ENCODE results near the gene LBHD1. TPM values are rescaled to one million over a fixed set of nuclear protein-coding genes. Genes with fewer than 3 reads are reported as not detected.
A peak's percentile ranks its signal among the peaks of the same experiment; 100 is the strongest.

LBHD1 gene
- total and polyA plus RNA-seq, 2 of the 13 experiments (the other 11 are each of a cell fraction or from before 2014, with no cell fraction given) = 3.2 to 3.7 TPM

DNA sequence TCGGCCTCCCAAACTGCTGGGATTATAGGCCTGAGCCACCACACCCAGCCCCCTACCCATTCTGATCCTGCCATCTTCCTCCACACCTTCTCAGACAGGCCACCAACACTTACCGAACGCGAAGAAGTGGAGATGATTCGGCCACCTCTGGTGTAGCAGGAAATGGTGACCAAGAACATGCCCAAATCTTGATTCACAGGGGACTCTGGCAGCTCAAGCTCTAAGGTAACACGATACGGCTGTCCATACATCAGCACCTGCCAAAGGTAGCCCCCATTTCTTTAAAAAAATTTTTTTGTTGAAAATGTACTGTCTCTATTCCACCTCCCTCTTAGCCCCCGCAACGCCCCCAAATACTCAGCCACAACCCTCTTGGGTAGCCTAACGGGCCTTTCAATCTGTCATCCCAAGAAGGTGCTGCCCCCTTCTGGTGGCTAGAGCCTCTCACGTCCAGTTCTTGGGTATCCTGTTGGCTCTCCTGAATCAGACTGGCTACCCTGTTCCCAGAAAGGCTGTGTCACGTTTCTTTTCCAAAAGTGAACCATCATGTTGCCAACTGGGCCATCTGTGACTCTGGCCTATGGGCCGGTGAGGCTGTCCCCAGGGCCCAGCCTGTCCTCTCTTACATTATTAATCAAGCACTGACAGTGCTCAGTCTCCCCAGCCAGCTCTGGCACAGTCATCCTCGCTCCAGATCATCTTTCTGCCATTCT, 22.5 kb upstream of the LBHD1 start:
- no peak overlapping the region for H3K27ac ChIP-seq (ENCODE audit: extremely low read length, insufficient read depth, low read length)
- BruUV-seq (replicated peaks) = no TSS peak
- intact Hi-C loops (cut with micrococcal nuclease; ENCODE audit: unreplicated experiment) (loop anchor here (1.0 kb wide), 1 partner anchor 314 kb away; no protein-coding TSS in a partner anchor), in situ Hi-C loops (cut with HindIII; ENCODE audit: extremely low pct_ligation_motif_present, low pct_unique_long_range_greater_than_20kb) (no loop called here)
- no peaks in the 10 kb centered on the region for H3K79me2 ChIP-seq (ENCODE audit: insufficient read depth, low read length)
- peaks cover 17 to 37% of the 10 kb centered on the region in 2 experiments for H3K36me3 ChIP-seq (replicated peaks in 1 of 2; ENCODE audit: control insufficient read depth in 1 of 2, insufficient read depth in 2 of 2, low read length in 2 of 2)
- WGBS (ENCODE audit: low lambda C conversion rate) = 79% methylated on average over 14 of the region's 14 CpGs
- H3K4me2 ChIP-seq (ENCODE audit: low read depth, low read length) = no peak overlapping the region
- DNase-seq (ENCODE audit: low spot score) = peak; percentile 70
- peak; percentile 86 for ATAC-seq
- FAIRE-seq = peak; percentile 52
- no peaks in the 10 kb centered on the region for H3K27me3 ChIP-seq (ENCODE audit: control insufficient read depth in 1 of 2, insufficient read depth in 2 of 2, low read length in 2 of 2)
- H3K9me3 ChIP-seq (ENCODE audit: low read length) = no peaks in the 10 kb centered on the region
- H2AFZ ChIP-seq (ENCODE audit: low read length) = no peak overlapping the region
- ChIA-PET POLR2A (no interaction called here), CTCF (ENCODE audit: low intra/inter-chr PET ratio, low total read pairs) (interaction anchor here (0.8 to 1.6 kb wide), 3 partner anchors 14 to 314 kb away, joined by 3 to 9 read pairs (median 4); partner anchors contain the start of genes EML3 and ROM1)
- H3K4me1 ChIP-seq (ENCODE audit: insufficient read depth, low read length) = no peaks in the 10 kb centered on the region
- no peak overlapping the region for H3K9ac ChIP-seq (ENCODE audit: insufficient read depth, low read depth, low read length)
- H4K20me1 ChIP-seq (ENCODE audit: insufficient read depth, low read length) = no peaks in the 10 kb centered on the region
- no peak overlapping the region for H3K4me3 ChIP-seq (replicated peaks in 1 of 3; ENCODE audit: insufficient read depth in 1 of 3, low read depth in 2 of 3, low read length in 3 of 3)
- TF ChIP-seq HOXA9 (CRISPR knock-in tag; IDR thresholded peaks at IDR 0.05; ENCODE audit: borderline replicate concordance) (no peak), MYC (CRISPR knock-in tag; IDR thresholded peaks at IDR 0.05; ENCODE audit: borderline replicate concordance) (no peak), ZNF704 (CRISPR knock-in tag; IDR thresholded peaks at IDR 0.05; ENCODE audit: borderline replicate concordance) (no peak), ISL2 (CRISPR knock-in tag; IDR thresholded peaks at IDR 0.05) (no peak), NCOR1 (IDR thresholded peaks at IDR 0.05; ENCODE audit: borderline replicate concordance, low read length) (no peak), REXO4 (CRISPR knock-in tag; IDR thresholded peaks at IDR 0.05; ENCODE audit: borderline replicate concordance) (no peak), FOXA3 (CRISPR knock-in tag; IDR thresholded peaks at IDR 0.05) (no peak), ARHGAP35 (CRISPR knock-in tag; IDR thresholded peaks at IDR 0.05; ENCODE audit: borderline replicate concordance) (no peak), PHB2 (IDR thresholded peaks at IDR 0.05; ENCODE audit: partially characterized antibody) (no peak), ZNF644 (CRISPR knock-in tag; IDR thresholded peaks at IDR 0.05; ENCODE audit: low read depth) (no peak), RELA (CRISPR knock-in tag; IDR thresholded peaks at IDR 0.05) (no peak), STAG1 (CRISPR knock-in tag; IDR thresholded peaks at IDR 0.05) (peak; percentile 72), RARG (CRISPR knock-in tag; IDR thresholded peaks at IDR 0.05; ENCODE audit: low read depth) (no peak)
- TF ChIP-seq, protein P1, sequence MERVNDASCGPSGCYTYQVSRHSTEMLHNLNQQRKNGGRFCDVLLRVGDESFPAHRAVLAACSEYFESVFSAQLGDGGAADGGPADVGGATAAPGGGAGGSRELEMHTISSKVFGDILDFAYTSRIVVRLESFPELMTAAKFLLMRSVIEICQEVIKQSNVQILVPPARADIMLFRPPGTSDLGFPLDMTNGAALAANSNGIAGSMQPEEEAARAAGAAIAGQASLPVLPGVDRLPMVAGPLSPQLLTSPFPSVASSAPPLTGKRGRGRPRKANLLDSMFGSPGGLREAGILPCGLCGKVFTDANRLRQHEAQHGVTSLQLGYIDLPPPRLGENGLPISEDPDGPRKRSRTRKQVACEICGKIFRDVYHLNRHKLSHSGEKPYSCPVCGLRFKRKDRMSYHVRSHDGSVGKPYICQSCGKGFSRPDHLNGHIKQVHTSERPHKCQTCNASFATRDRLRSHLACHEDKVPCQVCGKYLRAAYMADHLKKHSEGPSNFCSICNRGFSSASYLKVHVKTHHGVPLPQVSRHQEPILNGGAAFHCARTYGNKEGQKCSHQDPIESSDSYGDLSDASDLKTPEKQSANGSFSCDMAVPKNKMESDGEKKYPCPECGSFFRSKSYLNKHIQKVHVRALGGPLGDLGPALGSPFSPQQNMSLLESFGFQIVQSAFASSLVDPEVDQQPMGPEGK (CRISPR knock-in tag; IDR thresholded peaks at IDR 0.05) = peak; percentile 35; the same call in 1 of the 2 replicates
- TF ChIP-seq, protein P2, sequence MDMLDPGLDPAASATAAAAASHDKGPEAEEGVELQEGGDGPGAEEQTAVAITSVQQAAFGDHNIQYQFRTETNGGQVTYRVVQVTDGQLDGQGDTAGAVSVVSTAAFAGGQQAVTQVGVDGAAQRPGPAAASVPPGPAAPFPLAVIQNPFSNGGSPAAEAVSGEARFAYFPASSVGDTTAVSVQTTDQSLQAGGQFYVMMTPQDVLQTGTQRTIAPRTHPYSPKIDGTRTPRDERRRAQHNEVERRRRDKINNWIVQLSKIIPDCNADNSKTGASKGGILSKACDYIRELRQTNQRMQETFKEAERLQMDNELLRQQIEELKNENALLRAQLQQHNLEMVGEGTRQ (IDR thresholded peaks at IDR 0.05; ENCODE audit: low read depth, low read length) = no peak
- TF ChIP-seq, protein P2 (CRISPR knock-in tag; IDR thresholded peaks at IDR 0.05; ENCODE audit: borderline replicate concordance) = no peak
- TF ChIP-seq, protein P3, sequence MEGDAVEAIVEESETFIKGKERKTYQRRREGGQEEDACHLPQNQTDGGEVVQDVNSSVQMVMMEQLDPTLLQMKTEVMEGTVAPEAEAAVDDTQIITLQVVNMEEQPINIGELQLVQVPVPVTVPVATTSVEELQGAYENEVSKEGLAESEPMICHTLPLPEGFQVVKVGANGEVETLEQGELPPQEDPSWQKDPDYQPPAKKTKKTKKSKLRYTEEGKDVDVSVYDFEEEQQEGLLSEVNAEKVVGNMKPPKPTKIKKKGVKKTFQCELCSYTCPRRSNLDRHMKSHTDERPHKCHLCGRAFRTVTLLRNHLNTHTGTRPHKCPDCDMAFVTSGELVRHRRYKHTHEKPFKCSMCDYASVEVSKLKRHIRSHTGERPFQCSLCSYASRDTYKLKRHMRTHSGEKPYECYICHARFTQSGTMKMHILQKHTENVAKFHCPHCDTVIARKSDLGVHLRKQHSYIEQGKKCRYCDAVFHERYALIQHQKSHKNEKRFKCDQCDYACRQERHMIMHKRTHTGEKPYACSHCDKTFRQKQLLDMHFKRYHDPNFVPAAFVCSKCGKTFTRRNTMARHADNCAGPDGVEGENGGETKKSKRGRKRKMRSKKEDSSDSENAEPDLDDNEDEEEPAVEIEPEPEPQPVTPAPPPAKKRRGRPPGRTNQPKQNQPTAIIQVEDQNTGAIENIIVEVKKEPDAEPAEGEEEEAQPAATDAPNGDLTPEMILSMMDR (CRISPR knock-in tag; IDR thresholded peaks at IDR 0.05) = peak; percentile 85

All from HepG2 (cell line).